ENCODE measurements around the gene SERPINA12. TPM values are rescaled to one million over a fixed set of nuclear protein-coding genes. Genes with fewer than 3 reads are reported as not detected.
A peak's percentile ranks its signal among the peaks of the same experiment; 100 is the strongest.

The SERPINA12 gene
- total and polyA plus RNA-seq, 2 of the 13 experiments (the other 11 are each of a cell fraction or from before 2014, with no cell fraction given): 0.08 TPM; not detected in 1

GRCh38 chr14:94447206-94447605 lies 62.1 kb downstream of the SERPINA12 start:
- H3K4me1 ChIP-seq (ENCODE audit: insufficient read depth, low read length): peaks cover 77% of the 10 kb centered on the region
- intact Hi-C loops (cut with micrococcal nuclease; ENCODE audit: unreplicated experiment): no loop called here
- H3K27me3 ChIP-seq (ENCODE audit: control insufficient read depth in 1 of 2, insufficient read depth in 2 of 2, low read length in 2 of 2): no peaks in the 10 kb centered on the region; a peak in 1 of 5 replicates
- no TSS peak for BruUV-seq (replicated peaks)
- H2AFZ ChIP-seq (ENCODE audit: low read length): no peak overlapping the region
- H3K79me2 ChIP-seq (ENCODE audit: insufficient read depth, low read length): peaks cover 48% of the 10 kb centered on the region
- ChIA-PET POLR2A (interaction anchor here (1.1 kb wide), 1 partner anchor 19 kb away, joined by 4 read pairs; no protein-coding TSS in a partner anchor), CTCF (ENCODE audit: low intra/inter-chr PET ratio, low total read pairs) (no interaction called here)
- in situ Hi-C loops (cut with HindIII; ENCODE audit: extremely low pct_ligation_motif_present, low pct_unique_long_range_greater_than_20kb): no loop called here
- ATAC-seq (no peak), FAIRE-seq (no peak), DNase-seq (ENCODE audit: low spot score) (no peak)
- no peak overlapping the region for H3K27ac ChIP-seq (ENCODE audit: extremely low read length, insufficient read depth, low read length)
- no peaks in the 10 kb centered on the region for H4K20me1 ChIP-seq (ENCODE audit: insufficient read depth, low read length)
- peaks cover 0 to 42% of the 10 kb centered on the region in 2 experiments for H3K36me3 ChIP-seq (replicated peaks in 1 of 2; ENCODE audit: control insufficient read depth in 1 of 2, insufficient read depth in 2 of 2, low read length in 2 of 2)
- no peaks in the 10 kb centered on the region for H3K9me3 ChIP-seq (ENCODE audit: low read length)
- peak overlapping the region; percentile 59 for H3K4me2 ChIP-seq (ENCODE audit: low read depth, low read length)
- TF ChIP-seq MATR3 (CRISPR knock-in tag; IDR thresholded peaks at IDR 0.05): no peak
- no peak for TF ChIP-seq ZNF576 (CRISPR knock-in tag; IDR thresholded peaks at IDR 0.05)
- no peak for TF ChIP-seq CBX5 (CRISPR knock-in tag; IDR thresholded peaks at IDR 0.05; ENCODE audit: borderline replicate concordance)
- TF ChIP-seq FLYWCH1 (CRISPR knock-in tag; IDR thresholded peaks at IDR 0.05): no peak
- no peak for TF ChIP-seq HNRNPH1 (optimal IDR thresholded peaks at IDR 0.05; ENCODE audit: low read depth, low read length)
- H3K4me3 ChIP-seq (replicated peaks in 1 of 3; ENCODE audit: insufficient read depth in 1 of 3, low read depth in 2 of 3, low read length in 3 of 3): no peak overlapping the region; a peak in 1 of 6 replicates
- no peak overlapping the region for H3K9ac ChIP-seq (ENCODE audit: insufficient read depth, low read depth, low read length)
- 64% methylated on average over 3 of the region's 3 CpGs for WGBS (ENCODE audit: low lambda C conversion rate)

- 50% methylated on average over 2 of the region's 4 CpGs for WGBS (ENCODE audit: low lambda C conversion rate)
- CTCF ChIA-PET (ENCODE audit: low intra/inter-chr PET ratio, low total read pairs): no interaction called here
- H3K4me3 ChIP-seq (replicated peaks in 1 of 3; ENCODE audit: insufficient read depth in 1 of 3, low read depth in 2 of 3, low read length in 3 of 3): no peak overlapping the region
- BruUV-seq (replicated peaks): no TSS peak
- peaks cover 66% of the 10 kb centered on the region for H3K4me1 ChIP-seq (ENCODE audit: insufficient read depth, low read length)
- no peaks in the 10 kb centered on the region for H3K9me3 ChIP-seq (ENCODE audit: low read length)
- intact Hi-C loops (cut with micrococcal nuclease; ENCODE audit: unreplicated experiment): no loop called here
- H4K20me1 ChIP-seq (ENCODE audit: insufficient read depth, low read length): no peaks in the 10 kb centered on the region
- no peak overlapping the region for H2AFZ ChIP-seq (ENCODE audit: low read length)
- peak overlapping the region; percentile 59; the same call in 1 of the 2 replicates for H3K4me2 ChIP-seq (ENCODE audit: low read depth, low read length)
- FAIRE-seq (no peak), ATAC-seq (no peak), DNase-seq (ENCODE audit: low spot score) (no peak)
- H3K36me3 ChIP-seq (replicated peaks in 1 of 2; ENCODE audit: control insufficient read depth in 1 of 2, insufficient read depth in 2 of 2, low read length in 2 of 2): peaks cover 0 to 42% of the 10 kb centered on the region in 2 experiments
- H3K9ac ChIP-seq (ENCODE audit: insufficient read depth, low read depth, low read length): no peak overlapping the region
- H3K27ac ChIP-seq (ENCODE audit: extremely low read length, insufficient read depth, low read length): no peak overlapping the region
- peaks cover 38% of the 10 kb centered on the region for H3K79me2 ChIP-seq (ENCODE audit: insufficient read depth, low read length)
- no peaks in the 10 kb centered on the region for H3K27me3 ChIP-seq (ENCODE audit: control insufficient read depth in 1 of 2, insufficient read depth in 2 of 2, low read length in 2 of 2)
- in situ Hi-C loops (cut with HindIII; ENCODE audit: extremely low pct_ligation_motif_present, low pct_unique_long_range_greater_than_20kb): no loop called here
- POLR2A ChIA-PET: interaction anchor here (1.1 kb wide), 1 partner anchor 20 kb away, joined by 4 read pairs; no protein-coding TSS in a partner anchor
- TF ChIP-seq ATF7 (IDR thresholded peaks at IDR 0.05) (no peak), ATF7 (CRISPR knock-in tag; IDR thresholded peaks at IDR 0.05) (no peak), NFAT5 (CRISPR knock-in tag; IDR thresholded peaks at IDR 0.05) (no peak), ZNF598 (CRISPR knock-in tag; IDR thresholded peaks at IDR 0.05; ENCODE audit: borderline replicate concordance) (no peak)
These were observed 63.1 kb downstream of the SERPINA12 start for GRCh38 chr14:94446126-94446525.

Measured in HepG2 (cell line).